ENCODE measurements around the gene SYNC.

- TF ChIP-seq CTCF (IDR thresholded peaks at IDR 0.05) (no peak), POLR2A (IDR thresholded peaks at IDR 0.05) (no peak)
Observed at GRCh38 chr1:32632829-32633228, 69.7 kb downstream of the SYNC start.

Measured in body of pancreas (tissue), 4 donors.